Right cardiac atrium (tissue), 5 donors: ENCODE results near the gene BRAF. TPM values are rescaled to one million over a fixed set of nuclear protein-coding genes. Genes with fewer than 3 reads are reported as not detected.
"Not testable (repeated sequence)": the region's sequence is repeated elsewhere in the genome, so short reads cannot be mapped to it uniquely, and the experiment has no call there.

Experiments
- ATAC-seq, 2 donors: fragments of 200-7000 bp; cut with Tn5 transposase; one replicate each; pipeline versions ENCODE4 v1.8.0 to v1.9.1; 2020; ENCODE audit warnings: moderate library complexity in 2 of 2, mild to moderate bottlenecking in 1 of 2
- DNase-seq, 3 donors: peaks; one replicate each; pipeline ENCODE4 v3.0.0-alpha.2; 2020
- H3K27ac ChIP-seq: one replicate; pipeline ENCODE4 v1.5.1; 2013; ENCODE audit warnings: mild to moderate bottlenecking, low read length, control low read depth, moderate library complexity
- H3K27me3 ChIP-seq: one replicate; pipeline ENCODE4 v1.6.1; 2013; ENCODE audit not compliant: control insufficient read depth, insufficient read depth
- H3K4me1 ChIP-seq: one replicate; pipeline ENCODE4 v1.6.1; 2013; ENCODE audit warnings: low read length; ENCODE audit not compliant: control insufficient read depth, insufficient read depth
- H3K4me3 ChIP-seq: one replicate; pipeline ENCODE4 v1.5.1; 2013; ENCODE audit warnings: low read length, control low read depth
- H3K9me3 ChIP-seq: one replicate; pipeline ENCODE4 v1.6.1; 2013; ENCODE audit warnings: low read length; ENCODE audit not compliant: control insufficient read depth
- WGBS: extraction: QIAGEN DNeasy Blood & Tissue Kit; methylation state at CpG from one replicate; pipeline ENCODE4 v1.1.7; 2013; 5-methylcytosine and 5-hydroxymethylcytosine counted together
- intact Hi-C, 4 donors: fragments of 100-400 bp; cut with DNase I; formaldehyde crosslinking; loops; one replicate each; pipeline versions ENCODE4 v1.11.0 to v1.14.0; 2022 to 2023
- polyA plus RNA-seq: library from polyadenylated mRNA; stranded (reverse); fragments of 200-250 nt; gene quantifications from one replicate; pipeline ENCODE4 v1.2.3, GENCODE V29; 2013
- total RNA-seq, 4 donors: library from RNA; stranded (reverse); fragmentation: NEBNext Ultra II Directional; extraction: Animal tissue kit (Norgen Biotek cat#: 25700); gene quantifications; one replicate each; pipeline ENCODE4 v1.2.1, GENCODE V29; 2021
- donor health status: healthy with polysubstance abuse.
- donor health status: DM: no; HTN: yes; CAD: no.
- donor health status: DM: no; HTN: no; CAD: no.
- donor health status: DM: no; HTN: yes; CAD: no; lungs with severe emphysema.
- donor health status: DM: yes; HTN: yes; CAD: no.

The BRAF gene
- total and polyA plus RNA-seq, 5 donors, result 8.4 to 29.3 (median 25.8) TPM

GRCh38 chr7:140707132-140707531 is 217.6 kb downstream of the BRAF start:
- no peak for DNase-seq
- WGBS, result 85% methylated on average over 5 of the region's 5 CpGs
- intact Hi-C loops, result no loop called here

GRCh38 chr7:140704205-140704604 is 220.5 kb downstream of the BRAF start:
- DNase-seq (no peak), ATAC-seq (no peak)
- intact Hi-C loops, result no loop called here
- Histone ChIP-seq H3K9me3 (no peaks in the 10 kb centered on the region), H3K4me1 (peaks cover 2% of the 10 kb centered on the region), H3K4me3 (no peak overlapping the region), H3K27me3 (no peaks in the 10 kb centered on the region), H3K27ac (no peak overlapping the region)
- WGBS, result 86% methylated on average over 2 of the region's 2 CpGs

More at GRCh38 chr7:140707132-140707531, 217.6 kb downstream of the BRAF start:
- Histone ChIP-seq H3K4me1 (peaks cover 2% of the 10 kb centered on the region), H3K27ac (no peak overlapping the region), H3K4me3 (no peak overlapping the region), H3K9me3 (no peaks in the 10 kb centered on the region), H3K27me3 (no peaks in the 10 kb centered on the region)
- ATAC-seq, result no peak

DNA sequence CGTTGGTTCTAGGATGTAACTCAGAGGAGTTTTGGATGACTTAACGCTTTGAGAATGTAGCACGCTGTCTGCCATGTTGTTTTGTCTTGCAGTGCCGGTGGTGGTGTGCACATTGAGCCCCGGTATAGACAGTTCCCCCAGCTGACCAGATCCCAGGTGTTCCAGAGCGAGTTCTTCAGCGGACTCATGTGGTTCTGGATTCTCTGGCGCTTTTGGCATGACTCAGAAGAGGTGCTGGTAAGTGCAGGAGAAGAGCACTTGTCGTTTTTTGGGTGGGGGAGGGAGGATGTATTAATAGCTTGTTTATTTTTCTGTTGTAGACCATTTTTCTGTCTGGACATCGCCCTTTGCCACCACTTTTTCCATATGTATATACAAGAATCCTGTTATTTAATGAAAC is 222.0 kb downstream of the BRAF start:
- ATAC-seq (no peak), DNase-seq (no peak)
- WGBS, result 89% methylated on average over 10 of the region's 10 CpGs
- Histone ChIP-seq H3K4me3 (no peak overlapping the region), H3K9me3 (no peaks in the 10 kb centered on the region), H3K27me3 (no peaks in the 10 kb centered on the region), H3K4me1 (peaks cover 4% of the 10 kb centered on the region), H3K27ac (no peak overlapping the region)
- intact Hi-C loops, result no loop called here

- intact Hi-C loops, result no loop called here
- Histone ChIP-seq H3K27ac (no peak overlapping the region), H3K9me3 (no peaks in the 10 kb centered on the region), H3K4me3 (no peak overlapping the region), H3K27me3 (no peaks in the 10 kb centered on the region), H3K4me1 (peaks cover 4% of the 10 kb centered on the region)
- ATAC-seq, result no peak
- DNase-seq, result peak in 2 of 3 donors; percentile 70 to 75
- WGBS, result 69% methylated on average over 8 of the region's 8 CpGs
These were observed 226.3 kb downstream of the BRAF start for GRCh38 chr7:140698477-140698876.

GRCh38 chr7:140697447-140698143 is 227.1 kb downstream of the BRAF start:
- H3K27ac ChIP-seq, result no peak overlapping the region
- intact Hi-C loops, result no loop called here

DNA sequence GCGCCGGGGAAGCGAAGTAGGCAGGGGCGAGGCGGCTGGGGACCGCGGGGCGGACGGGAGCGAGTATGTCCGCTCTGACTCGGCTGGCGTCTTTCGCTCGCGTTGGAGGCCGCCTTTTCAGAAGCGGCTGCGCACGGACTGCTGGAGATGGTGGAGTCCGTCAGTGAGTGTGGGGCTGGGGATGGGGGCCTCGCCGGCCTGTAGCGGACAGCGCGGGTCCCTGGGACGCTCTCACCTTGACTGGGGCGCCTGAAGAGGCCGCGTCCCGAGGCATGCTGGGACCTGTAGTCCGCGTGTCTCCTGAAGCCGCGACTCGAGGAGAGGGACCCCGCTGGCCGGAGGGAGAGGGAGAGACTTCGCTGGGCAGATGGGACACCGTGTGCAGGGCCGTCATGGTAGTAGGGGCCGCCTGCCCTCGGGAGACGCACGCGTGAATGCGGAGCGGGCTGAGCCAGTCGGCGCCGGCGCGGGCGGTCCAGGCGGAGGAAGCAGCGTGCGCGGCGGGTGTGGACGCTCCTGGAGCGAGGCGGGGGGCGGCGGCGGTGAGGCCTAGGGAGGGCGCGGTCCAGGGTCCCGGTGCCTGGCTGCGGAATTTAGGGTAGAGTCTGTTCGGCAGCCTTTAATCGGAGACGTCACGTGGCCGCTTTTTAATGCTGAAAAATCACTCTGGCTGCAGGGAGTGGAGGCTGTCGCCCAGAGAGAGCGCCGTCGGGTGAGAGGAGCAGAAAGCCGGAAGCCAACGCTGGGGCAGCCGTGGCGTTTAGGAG is 227.9 kb downstream of the BRAF start, which contains the start of gene NDUFB2:
NDUFB2 (plus strand) TSS at position 29 of the 767 bp plus-strand sequence; CDS start at position 66, 37 bp downstream.
- DNase-seq (peak; percentile 82 to 84 (median 83)), ATAC-seq (peak; percentile 92 to 93)
- intact Hi-C loops, result no loop called here
- peak within 1 kb of the TSS; percentile 85 for H3K27ac ChIP-seq
- H3K9me3 ChIP-seq, result no peaks in the 10 kb centered on the region
- no peaks in the 10 kb centered on the region for H3K27me3 ChIP-seq
- peak within 1 kb of the TSS; percentile 57 for H3K4me3 ChIP-seq
- WGBS, result under 1% methylated on average over 82 of the region's 82 CpGs
- H3K4me1 ChIP-seq, result peaks cover 3% of the 10 kb centered on the region

More at GRCh38 chr7:140697447-140698143, 227.1 kb downstream of the BRAF start:
- H3K4me1 ChIP-seq, result peaks cover 3% of the 10 kb centered on the region
- 25% methylated on average over 24 of the region's 24 CpGs for WGBS
- peak overlapping the region; percentile 57 for H3K4me3 ChIP-seq
- no peak for ATAC-seq
- DNase-seq, result no peak
- H3K27me3 ChIP-seq, result no peaks in the 10 kb centered on the region
- no peaks in the 10 kb centered on the region for H3K9me3 ChIP-seq

GRCh38 chr7:140696024-140696679 is 228.6 kb downstream of the BRAF start:
- WGBS, result 18% methylated on average over 23 of the region's 23 CpGs
- H3K4me3 ChIP-seq, result peak overlapping the region; percentile 57
- H3K27me3 ChIP-seq, result no peaks in the 10 kb centered on the region
- H3K4me1 ChIP-seq, result peaks cover 3% of the 10 kb centered on the region
- H3K27ac ChIP-seq, result peak overlapping the region; percentile 46
- no peaks in the 10 kb centered on the region for H3K9me3 ChIP-seq
- peak; percentile 97 to 98 for ATAC-seq
- intact Hi-C loops, result no loop called here
- DNase-seq, result peak; percentile 97 to 99 (median 98)

GRCh38 chr7:140695381-140695780 is 229.3 kb downstream of the BRAF start:
- Histone ChIP-seq H3K4me3 (no peak overlapping the region), H3K27ac (no peak overlapping the region), H3K4me1 (peaks cover 3% of the 10 kb centered on the region), H3K27me3 (no peaks in the 10 kb centered on the region), H3K9me3 (no peaks in the 10 kb centered on the region)
- WGBS, result 92% methylated on average over 11 of the region's 11 CpGs
- ATAC-seq (no peak), DNase-seq (peak in 1 of 3 donors; percentile 28)
- intact Hi-C loops, result no loop called here

- Histone ChIP-seq H3K4me3 (no peak overlapping the region), H3K9me3 (no peaks in the 10 kb centered on the region), H3K27ac (no peak overlapping the region), H3K4me1 (peaks cover 3% of the 10 kb centered on the region), H3K27me3 (no peaks in the 10 kb centered on the region)
- DNase-seq (peak in 1 of 3 donors; percentile 36), ATAC-seq (no peak)
- WGBS, result 86% methylated on average over 6 of the region's 6 CpGs
- intact Hi-C loops, result no loop called here
These were observed 230.1 kb downstream of the BRAF start for GRCh38 chr7:140694592-140694991.

DNA sequence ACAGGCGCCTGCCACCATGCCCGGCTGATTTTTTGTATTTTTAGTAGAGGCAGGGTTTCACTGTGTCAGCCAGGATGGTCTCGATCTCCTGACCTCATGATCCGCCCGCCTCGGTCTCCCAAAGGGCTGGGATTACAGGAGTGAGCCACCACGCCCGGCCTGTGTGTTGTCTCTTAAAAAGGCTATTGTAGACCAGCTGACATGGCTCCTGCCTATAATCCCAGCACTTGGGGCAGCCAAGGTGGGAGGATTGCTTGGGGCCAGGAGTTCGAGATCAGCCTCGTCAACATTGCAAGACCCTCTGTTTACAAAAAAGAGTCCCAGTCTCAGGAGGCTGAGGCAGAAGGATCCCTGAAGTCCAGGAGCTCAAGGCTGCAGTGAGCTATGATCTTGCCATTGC is 230.9 kb downstream of the BRAF start:
- H3K4me3 ChIP-seq, H3K9me3 ChIP-seq, intact Hi-C loops, H3K27me3 ChIP-seq, H3K27ac ChIP-seq, H3K4me1 ChIP-seq, ATAC-seq, DNase-seq: not testable (repeated sequence)
- 97% methylated on average over 10 of the region's 10 CpGs for WGBS
